ENCODE measurements around the gene MT1B.

GRCh38 chr16:56640076-56640475 is 11.6 kb upstream of the MT1B start:
- TF ChIP-seq MAZ (IDR thresholded peaks at IDR 0.05; ENCODE audit: borderline replicate concordance, low read depth, low read length) (no peak), RCOR1 (IDR thresholded peaks at IDR 0.05; ENCODE audit: insufficient replicate concordance, low read length) (no peak)
- TF ChIP-seq, protein P1, sequence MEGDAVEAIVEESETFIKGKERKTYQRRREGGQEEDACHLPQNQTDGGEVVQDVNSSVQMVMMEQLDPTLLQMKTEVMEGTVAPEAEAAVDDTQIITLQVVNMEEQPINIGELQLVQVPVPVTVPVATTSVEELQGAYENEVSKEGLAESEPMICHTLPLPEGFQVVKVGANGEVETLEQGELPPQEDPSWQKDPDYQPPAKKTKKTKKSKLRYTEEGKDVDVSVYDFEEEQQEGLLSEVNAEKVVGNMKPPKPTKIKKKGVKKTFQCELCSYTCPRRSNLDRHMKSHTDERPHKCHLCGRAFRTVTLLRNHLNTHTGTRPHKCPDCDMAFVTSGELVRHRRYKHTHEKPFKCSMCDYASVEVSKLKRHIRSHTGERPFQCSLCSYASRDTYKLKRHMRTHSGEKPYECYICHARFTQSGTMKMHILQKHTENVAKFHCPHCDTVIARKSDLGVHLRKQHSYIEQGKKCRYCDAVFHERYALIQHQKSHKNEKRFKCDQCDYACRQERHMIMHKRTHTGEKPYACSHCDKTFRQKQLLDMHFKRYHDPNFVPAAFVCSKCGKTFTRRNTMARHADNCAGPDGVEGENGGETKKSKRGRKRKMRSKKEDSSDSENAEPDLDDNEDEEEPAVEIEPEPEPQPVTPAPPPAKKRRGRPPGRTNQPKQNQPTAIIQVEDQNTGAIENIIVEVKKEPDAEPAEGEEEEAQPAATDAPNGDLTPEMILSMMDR (conservative IDR thresholded peaks at IDR 0.05; ENCODE audit: low read depth, low read length) = no peak
- TF ChIP-seq, protein P2, sequence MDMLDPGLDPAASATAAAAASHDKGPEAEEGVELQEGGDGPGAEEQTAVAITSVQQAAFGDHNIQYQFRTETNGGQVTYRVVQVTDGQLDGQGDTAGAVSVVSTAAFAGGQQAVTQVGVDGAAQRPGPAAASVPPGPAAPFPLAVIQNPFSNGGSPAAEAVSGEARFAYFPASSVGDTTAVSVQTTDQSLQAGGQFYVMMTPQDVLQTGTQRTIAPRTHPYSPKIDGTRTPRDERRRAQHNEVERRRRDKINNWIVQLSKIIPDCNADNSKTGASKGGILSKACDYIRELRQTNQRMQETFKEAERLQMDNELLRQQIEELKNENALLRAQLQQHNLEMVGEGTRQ (IDR thresholded peaks at IDR 0.05; ENCODE audit: low read depth, low read length) = no peak

All from IMR-90 (cell line).